Ascending aorta (tissue), 2 donors: ENCODE results near the gene MCUR1. TPM values are rescaled to one million over a fixed set of nuclear protein-coding genes. Genes with fewer than 3 reads are reported as not detected.
"Not testable (repeated sequence)": the region's sequence is repeated elsewhere in the genome, so short reads cannot be mapped to it uniquely, and the experiment has no call there.

Experiments used
- DNase-seq, 2 donors: peaks; one replicate each; pipeline ENCODE4 v3.0.0-alpha.2; 2019; ENCODE audit warnings: low spot score in 2 of 2
- H3K27ac ChIP-seq, 2 donors: fragments of 200-600 bp; sonication (generic); one replicate each; pipeline ENCODE4 v1.5.1; 2016 to 2017; ENCODE audit warnings: mild to moderate bottlenecking in 1 of 2
- H3K27me3 ChIP-seq: fragments of 200-600 bp; sonication (generic); one replicate; pipeline ENCODE4 v1.5.1; 2017
- H3K36me3 ChIP-seq, 2 donors: fragments of 200-600 bp; sonication (generic); one replicate each; pipeline ENCODE4 v1.5.1; 2016
- H3K4me1 ChIP-seq, 2 donors: fragments of 200-600 bp; sonication (generic); one replicate each; pipeline ENCODE4 v1.5.1; 2016 to 2017; ENCODE audit warnings: mild to moderate bottlenecking in 1 of 2
- H3K4me3 ChIP-seq, 2 donors: fragments of 200-600 bp; sonication (generic); one replicate each; pipeline ENCODE4 v1.5.1; 2016 to 2017; ENCODE audit warnings: mild to moderate bottlenecking in 1 of 2
- H3K9me3 ChIP-seq, 2 donors: fragments of 200-600 bp; sonication (generic); one replicate each; pipeline ENCODE4 v1.5.1; 2016
- CTCF ChIP-seq, 3 experiments: fragments of 200-600 bp in 2 of 3; fragments of 450-650 bp in 1 of 3; sonication (generic) in 2 of 3; IDR thresholded peaks; one replicate each; pipeline ENCODE4 v1.5.1; 2016 to 2019; ENCODE audit warnings: antibody characterized with exemption in 3 of 3, mild to moderate bottlenecking in 1 of 3, moderate library complexity in 1 of 3
- intact Hi-C: fragments of 100-400 bp; cut with DNase I; formaldehyde crosslinking; loops from one replicate; pipeline ENCODE4 v1.15.1; 2023
- total RNA-seq: library from RNA; depleted of rRNA; stranded (reverse); fragments of >200 nt; gene quantifications from one replicate; pipeline ENCODE4 v1.1.0, GENCODE V29; 2016

Gene MCUR1
- total RNA-seq, 1 donor from 2014 or later = 2.8 TPM

GRCh38 chr6:13846841-13847240, 32.5 kb upstream of the MCUR1 start:
- Histone ChIP-seq H3K27me3 (no peaks in the 10 kb centered on the region), H3K36me3 (no peaks in the 10 kb centered on the region), H3K9me3 (no peaks in the 10 kb centered on the region), H3K27ac (no peak overlapping the region), H3K4me1 (no peaks in the 10 kb centered on the region), H3K4me3 (no peak overlapping the region)
- no peak for DNase-seq
- intact Hi-C loops = no loop called here
- TF ChIP-seq CTCF (IDR thresholded peaks at IDR 0.05) = no peak

- no peaks in the 10 kb centered on the region for H3K27me3 ChIP-seq
- no peak overlapping the region for H3K4me3 ChIP-seq
- DNase-seq = no peak
- no peaks in the 10 kb centered on the region for H3K36me3 ChIP-seq
- H3K9me3 ChIP-seq = no peaks in the 10 kb centered on the region
- H3K27ac ChIP-seq = no peak overlapping the region
- intact Hi-C loops = no loop called here
- H3K4me1 ChIP-seq = no peaks in the 10 kb centered on the region
- no peak for TF ChIP-seq CTCF (IDR thresholded peaks at IDR 0.05)
These were observed 27.6 kb upstream of the MCUR1 start for GRCh38 chr6:13841936-13842335.

GRCh38 chr6:13838616-13839015, 24.3 kb upstream of the MCUR1 start:
- DNase-seq = no peak
- Histone ChIP-seq H3K9me3 (no peaks in the 10 kb centered on the region), H3K4me1 (no peaks in the 10 kb centered on the region), H3K4me3 (no peak overlapping the region), H3K36me3 (no peaks in the 10 kb centered on the region), H3K27me3 (no peaks in the 10 kb centered on the region), H3K27ac (no peak overlapping the region)
- no peak for TF ChIP-seq CTCF (IDR thresholded peaks at IDR 0.05)
- intact Hi-C loops = no loop called here

GRCh38 chr6:13836170-13836569, 21.8 kb upstream of the MCUR1 start:
- no peak for DNase-seq
- Histone ChIP-seq H3K36me3 (no peaks in the 10 kb centered on the region), H3K27me3 (no peaks in the 10 kb centered on the region), H3K4me3 (no peak overlapping the region), H3K4me1 (no peaks in the 10 kb centered on the region), H3K27ac (no peak overlapping the region), H3K9me3 (no peaks in the 10 kb centered on the region)
- no peak for TF ChIP-seq CTCF (IDR thresholded peaks at IDR 0.05)
- intact Hi-C loops = no loop called here

GRCh38 chr6:13834790-13835189, 20.4 kb upstream of the MCUR1 start:
- TF ChIP-seq CTCF (IDR thresholded peaks at IDR 0.05) = no peak
- Histone ChIP-seq H3K4me1 (no peaks in the 10 kb centered on the region), H3K27me3 (no peaks in the 10 kb centered on the region), H3K9me3 (no peaks in the 10 kb centered on the region), H3K27ac (no peak overlapping the region), H3K36me3 (no peaks in the 10 kb centered on the region), H3K4me3 (no peak overlapping the region)
- DNase-seq = no peak
- intact Hi-C loops = no loop called here

- H3K4me1 ChIP-seq, H3K9me3 ChIP-seq, H3K36me3 ChIP-seq, intact Hi-C loops, DNase-seq, H3K4me3 ChIP-seq, H3K27ac ChIP-seq, H3K27me3 ChIP-seq: not testable (repeated sequence)
These were observed 19.7 kb upstream of the MCUR1 start for GRCh38 chr6:13834018-13834417.
